ENCODE measurements around the gene TRMT1L. TPM values are rescaled to one million over a fixed set of nuclear protein-coding genes. Genes with fewer than 3 reads are reported as not detected.

Gene TRMT1L
- total and polyA plus RNA-seq, 2 of the 8 experiments (the other 6 are each of a cell fraction or from before 2014, with no cell fraction given) = 13.8 to 22.3 TPM

DNA sequence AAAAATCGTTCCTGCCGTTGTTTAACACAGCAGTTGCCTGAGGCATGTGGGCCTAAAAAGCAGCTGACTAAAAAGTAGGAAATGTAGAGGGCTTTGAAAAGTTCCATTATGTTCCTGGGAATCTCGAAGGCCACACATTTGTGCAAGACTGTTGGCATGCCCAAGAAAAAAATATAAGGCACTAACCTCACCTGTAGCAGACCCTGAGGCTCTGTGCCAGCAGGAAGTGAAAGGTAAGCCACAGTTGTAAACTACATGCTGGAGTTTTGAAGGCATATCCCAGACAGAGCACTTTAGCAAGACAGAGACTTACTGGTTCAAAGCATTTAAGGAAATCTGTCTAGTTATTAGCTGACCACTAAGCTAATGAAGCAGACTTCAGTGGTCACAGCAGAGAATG is 52.7 kb downstream of the TRMT1L start:
- no peak overlapping the region for H3K4ac ChIP-seq (replicated peaks; ENCODE audit: insufficient read length, low read depth, low read length)
- no peak overlapping the region for H4K8ac ChIP-seq (ENCODE audit: extremely low read depth, insufficient read depth, low read length)
- H2BK120ac ChIP-seq (replicated peaks; ENCODE audit: low read depth, low read length) = no peak overlapping the region
- H3K18ac ChIP-seq (ENCODE audit: extremely low read depth, low read length) = no peak overlapping the region
- H3K14ac ChIP-seq (ENCODE audit: insufficient read length) = no peak overlapping the region
- ChIA-PET CTCF (ENCODE audit: partially characterized antibody) (no interaction called here), POLR2A (ENCODE audit: partially characterized antibody) (interaction anchor here (0.6 kb wide), 1 partner anchor 16 kb away, joined by 3 read pairs; no protein-coding TSS in a partner anchor)
- no peak overlapping the region for H2AK5ac ChIP-seq (ENCODE audit: low read depth, low read length)
- H4K20me1 ChIP-seq (replicated peaks in 1 of 2; ENCODE audit: control insufficient read depth in 1 of 2, insufficient read depth in 2 of 2, low read length in 2 of 2) = no peaks in the 10 kb centered on the region
- H3K27ac ChIP-seq (ENCODE audit: low read depth, low read length) = no peak overlapping the region
- no peak for TF ChIP-seq NANOG (IDR thresholded peaks at IDR 0.05; ENCODE audit: insufficient read depth, low read depth, low read length, poor library complexity, severe bottlenecking)
- no peak for DNase-seq (ENCODE audit: low read depth in 1 of 2, low spot score in 2 of 2)
- peaks cover 0 to 12% (median 4%) of the 10 kb centered on the region in 4 experiments; a peak in 3 of 8 replicates for H3K36me3 ChIP-seq (ENCODE audit: control insufficient read depth in 2 of 4, insufficient read depth in 4 of 4, low read length in 3 of 4)
- H3K4me3 ChIP-seq (ENCODE audit: extremely low read depth in 1 of 4, insufficient read depth in 2 of 4, low read depth in 3 of 4, low read length in 4 of 4) = no peak overlapping the region
- FAIRE-seq = no peak
- no peak overlapping the region for H3K9ac ChIP-seq (replicated peaks in 1 of 4; ENCODE audit: extremely low read depth in 1 of 4, low read depth in 3 of 4, low read length in 3 of 4)
- no peak overlapping the region for H4K5ac ChIP-seq (ENCODE audit: insufficient read length, low read depth, low read length)
- no peaks in the 10 kb centered on the region for H3K79me1 ChIP-seq (ENCODE audit: low read depth, low read length)
- H2BK20ac ChIP-seq (ENCODE audit: low read length) = no peak overlapping the region
- H3K4me2 ChIP-seq (ENCODE audit: insufficient read depth in 1 of 2, low read depth in 2 of 2, low read length in 2 of 2) = no peak overlapping the region
- no peaks in the 10 kb centered on the region for H3K4me1 ChIP-seq (replicated peaks in 1 of 4; ENCODE audit: control insufficient read depth in 3 of 4, insufficient read depth in 4 of 4, low read length in 3 of 4)
- no peak overlapping the region for H3K56ac ChIP-seq (replicated peaks; ENCODE audit: insufficient read length, low read depth, low read length)
- H2BK12ac ChIP-seq (ENCODE audit: low read depth, low read length) = no peak overlapping the region
- H3K79me2 ChIP-seq (ENCODE audit: control insufficient read depth in 1 of 2, insufficient read depth in 2 of 2, low read length in 2 of 2) = no peaks in the 10 kb centered on the region
- H3K23me2 ChIP-seq (ENCODE audit: low read depth, low read length) = no peaks in the 10 kb centered on the region
- H2AFZ ChIP-seq (ENCODE audit: low read length) = no peak overlapping the region
- H2BK5ac ChIP-seq (ENCODE audit: low read depth, low read length) = no peak overlapping the region
- H2BK15ac ChIP-seq (ENCODE audit: low read length) = no peak overlapping the region
- H3K27me3 ChIP-seq (replicated peaks in 1 of 4; ENCODE audit: control insufficient read depth in 3 of 4, extremely low read depth in 1 of 4, insufficient read depth in 3 of 4, low read length in 3 of 4) = no peaks in the 10 kb centered on the region
- H3K23ac ChIP-seq (ENCODE audit: insufficient read length) = no peak overlapping the region
- WGBS, 2 experiments (ENCODE audit: extremely low coverage in 1 of 2, insufficient coverage in 1 of 2, insufficient read length in 1 of 2, insufficient replicate concordance in 2 of 2, low coverage in 1 of 2, low lambda C conversion rate in 2 of 2, missing lambda C conversion rate in 1 of 2) = 73% methylated on average over 3 of the region's 3 CpGs; no CpG with 5 or more reads in 1 of the 2 experiments
- no peak overlapping the region for H4K91ac ChIP-seq (replicated peaks; ENCODE audit: insufficient read length, low read length)
- H3K9me3 ChIP-seq (ENCODE audit: insufficient read depth in 2 of 2, low read depth in 1 of 2, low read length in 1 of 2) = no peaks in the 10 kb centered on the region

Measured in H1 (cell line).